Measurements from ENCODE around the gene XPNPEP3. TPM values are rescaled to one million over a fixed set of nuclear protein-coding genes. Genes with fewer than 3 reads are reported as not detected.
A peak's percentile ranks its signal among the peaks of the same experiment; 100 is the strongest.

XPNPEP3 gene
- total and polyA plus RNA-seq, 2 experiments from 2014 or later = 12.3 to 14.6 TPM

GRCh38 chr22:40919446-40919845 is 62.5 kb downstream of the XPNPEP3 start:
- Histone ChIP-seq H3K4me2 (no peak overlapping the region), H2AFZ (no peak overlapping the region), H3K27ac (no peak overlapping the region), H3K27me3 (no peaks in the 10 kb centered on the region), H3K9me3 (ENCODE audit: low read depth) (no peaks in the 10 kb centered on the region), H3K4me1 (ENCODE audit: insufficient read depth) (no peaks in the 10 kb centered on the region), H3K79me2 (no peaks in the 10 kb centered on the region), H4K20me1 (ENCODE audit: insufficient read depth, poor library complexity, severe bottlenecking) (no peaks in the 10 kb centered on the region), H3K4me3 (no peak overlapping the region), H3K9me2 (replicated peaks; ENCODE audit: insufficient read depth) (no peaks in the 10 kb centered on the region), H3K36me3 (replicated peaks; ENCODE audit: insufficient read depth, low read depth) (no peaks in the 10 kb centered on the region)
- WGBS (ENCODE audit: low lambda C conversion rate, missing lambda C conversion rate) = 97% methylated on average over 5 of the region's 5 CpGs
- DNase-seq (ENCODE audit: low spot score) = no peak
- no peak for TF ChIP-seq EZH2phosphoT487 (IDR thresholded peaks at IDR 0.05; ENCODE audit: low read depth, severe bottlenecking, unreplicated experiment)
- TF ChIP-seq, protein P1, sequence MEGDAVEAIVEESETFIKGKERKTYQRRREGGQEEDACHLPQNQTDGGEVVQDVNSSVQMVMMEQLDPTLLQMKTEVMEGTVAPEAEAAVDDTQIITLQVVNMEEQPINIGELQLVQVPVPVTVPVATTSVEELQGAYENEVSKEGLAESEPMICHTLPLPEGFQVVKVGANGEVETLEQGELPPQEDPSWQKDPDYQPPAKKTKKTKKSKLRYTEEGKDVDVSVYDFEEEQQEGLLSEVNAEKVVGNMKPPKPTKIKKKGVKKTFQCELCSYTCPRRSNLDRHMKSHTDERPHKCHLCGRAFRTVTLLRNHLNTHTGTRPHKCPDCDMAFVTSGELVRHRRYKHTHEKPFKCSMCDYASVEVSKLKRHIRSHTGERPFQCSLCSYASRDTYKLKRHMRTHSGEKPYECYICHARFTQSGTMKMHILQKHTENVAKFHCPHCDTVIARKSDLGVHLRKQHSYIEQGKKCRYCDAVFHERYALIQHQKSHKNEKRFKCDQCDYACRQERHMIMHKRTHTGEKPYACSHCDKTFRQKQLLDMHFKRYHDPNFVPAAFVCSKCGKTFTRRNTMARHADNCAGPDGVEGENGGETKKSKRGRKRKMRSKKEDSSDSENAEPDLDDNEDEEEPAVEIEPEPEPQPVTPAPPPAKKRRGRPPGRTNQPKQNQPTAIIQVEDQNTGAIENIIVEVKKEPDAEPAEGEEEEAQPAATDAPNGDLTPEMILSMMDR (IDR thresholded peaks at IDR 0.05; ENCODE audit: poor library complexity) = no peak
- no peak for TF ChIP-seq EZH2 (IDR thresholded peaks at IDR 0.05; ENCODE audit: borderline replicate concordance)

GRCh38 chr22:40920526-40920925 is 63.6 kb downstream of the XPNPEP3 start:
- Histone ChIP-seq H3K9me2 (replicated peaks; ENCODE audit: insufficient read depth) (no peaks in the 10 kb centered on the region), H3K27ac (no peak overlapping the region), H3K79me2 (no peaks in the 10 kb centered on the region), H3K4me1 (ENCODE audit: insufficient read depth) (no peaks in the 10 kb centered on the region), H3K4me2 (no peak overlapping the region), H2AFZ (no peak overlapping the region), H3K27me3 (no peaks in the 10 kb centered on the region), H3K4me3 (no peak overlapping the region), H4K20me1 (ENCODE audit: insufficient read depth, poor library complexity, severe bottlenecking) (no peaks in the 10 kb centered on the region), H3K9me3 (ENCODE audit: low read depth) (no peaks in the 10 kb centered on the region), H3K36me3 (replicated peaks; ENCODE audit: insufficient read depth, low read depth) (no peaks in the 10 kb centered on the region)
- DNase-seq (ENCODE audit: low spot score) = no peak
- 96% methylated on average over 9 of the region's 9 CpGs for WGBS (ENCODE audit: low lambda C conversion rate, missing lambda C conversion rate)
- TF ChIP-seq EZH2 (IDR thresholded peaks at IDR 0.05; ENCODE audit: borderline replicate concordance) = no peak
- TF ChIP-seq EZH2phosphoT487 (IDR thresholded peaks at IDR 0.05; ENCODE audit: low read depth, severe bottlenecking, unreplicated experiment) = no peak
- TF ChIP-seq, protein P1 (IDR thresholded peaks at IDR 0.05; ENCODE audit: poor library complexity) = no peak

DNA sequence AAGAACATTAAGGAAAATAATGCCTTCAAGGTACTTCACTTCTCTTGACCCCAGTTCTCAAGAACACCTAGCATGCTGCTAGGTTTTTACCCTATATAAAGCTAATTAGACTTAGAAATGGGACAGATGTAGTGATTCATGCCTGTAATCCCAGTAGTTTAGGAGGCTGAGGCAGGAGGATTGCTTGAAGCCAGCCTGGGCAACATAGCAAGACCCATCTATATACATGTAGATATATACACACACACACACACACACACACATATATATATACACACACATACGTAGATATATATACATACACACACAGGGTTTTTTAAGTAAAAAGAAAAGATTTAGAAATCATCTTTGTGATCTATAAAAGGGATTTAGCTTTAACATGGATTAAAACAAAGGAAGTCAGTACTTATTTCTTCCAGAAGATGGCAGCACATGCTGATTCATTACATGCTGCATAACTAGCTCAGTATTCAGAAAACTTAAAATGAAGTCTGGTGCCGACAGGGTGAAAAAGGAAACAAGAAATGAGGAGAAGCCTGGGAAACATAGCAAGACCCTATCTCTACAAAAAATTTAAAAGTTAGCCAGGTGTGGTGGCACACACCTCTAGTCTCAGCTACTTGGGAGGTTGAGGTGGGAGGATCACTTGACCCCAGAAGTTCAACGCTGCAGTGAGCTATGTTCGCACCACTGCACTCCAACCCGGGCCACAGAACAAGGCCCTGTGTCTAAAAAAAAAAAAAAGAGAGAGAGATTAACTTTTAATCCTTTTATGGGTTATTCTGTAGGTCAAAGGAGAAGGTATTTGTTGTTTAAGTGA is 65.7 kb downstream of the XPNPEP3 start:
- H3K79me2 ChIP-seq = no peaks in the 10 kb centered on the region
- H3K4me1 ChIP-seq (ENCODE audit: insufficient read depth) = no peaks in the 10 kb centered on the region
- H3K9me2 ChIP-seq (replicated peaks; ENCODE audit: insufficient read depth) = no peaks in the 10 kb centered on the region
- DNase-seq (ENCODE audit: low spot score) = peak; percentile 71
- H4K20me1 ChIP-seq (ENCODE audit: insufficient read depth, poor library complexity, severe bottlenecking) = no peaks in the 10 kb centered on the region
- H3K27ac ChIP-seq = no peak overlapping the region
- H3K27me3 ChIP-seq = no peaks in the 10 kb centered on the region
- H3K4me2 ChIP-seq = no peak overlapping the region
- TF ChIP-seq EZH2phosphoT487 (IDR thresholded peaks at IDR 0.05; ENCODE audit: low read depth, severe bottlenecking, unreplicated experiment) (no peak), EZH2 (IDR thresholded peaks at IDR 0.05; ENCODE audit: borderline replicate concordance) (no peak)
- TF ChIP-seq, protein P1 (IDR thresholded peaks at IDR 0.05; ENCODE audit: poor library complexity) = peak; percentile 77
- H3K9me3 ChIP-seq (ENCODE audit: low read depth) = no peaks in the 10 kb centered on the region
- H2AFZ ChIP-seq = no peak overlapping the region
- 68% methylated on average over 5 of the region's 5 CpGs for WGBS (ENCODE audit: low lambda C conversion rate, missing lambda C conversion rate)
- H3K4me3 ChIP-seq = no peak overlapping the region
- H3K36me3 ChIP-seq (replicated peaks; ENCODE audit: insufficient read depth, low read depth) = no peaks in the 10 kb centered on the region

Data from hepatocyte (in vitro differentiated cells).